ENCODE data around the gene HOXA6. TPM values are rescaled to one million over a fixed set of nuclear protein-coding genes. Genes with fewer than 3 reads are reported as not detected.

Gene HOXA6
- total RNA-seq, 1 experiment from 2014 or later = 0.65 TPM

- Histone ChIP-seq H3K27ac (no peak overlapping the region), H3F3A (ENCODE audit: insufficient read depth, low read depth) (peaks cover 40% of the 10 kb centered on the region), H3K27me3 (ENCODE audit: insufficient read depth, low read depth) (no peaks in the 10 kb centered on the region), H3K36me3 (ENCODE audit: low read depth) (peaks cover 25% of the 10 kb centered on the region), H3K9me2 (ENCODE audit: insufficient read depth) (no peaks in the 10 kb centered on the region), H4K20me1 (ENCODE audit: insufficient read depth) (no peaks in the 10 kb centered on the region), H3K4me1 (replicated peaks; ENCODE audit: insufficient read depth) (no peaks in the 10 kb centered on the region), H3K4me2 (no peak overlapping the region), H3K4me3 (no peak overlapping the region), H3K9me3 (ENCODE audit: insufficient read depth, low read depth) (no peaks in the 10 kb centered on the region), H2AFZ (no peak overlapping the region), H3K79me2 (ENCODE audit: low read depth) (peaks cover 25% of the 10 kb centered on the region)
- DNase-seq = no peak
- intact Hi-C loops (cut with micrococcal nuclease; ENCODE audit: unreplicated experiment) = no loop called here
- TF ChIP-seq CTCF (conservative IDR thresholded peaks at IDR 0.05) (no peak), EZH2 (IDR thresholded peaks at IDR 0.05; ENCODE audit: low read depth) (no peak)
- ChIA-PET POLR2A (ENCODE audit: unreplicated experiment) (no interaction called here), CTCF (no interaction called here)
- BruUV-seq (replicated peaks) = no TSS peak
These were observed 43.9 kb downstream of the HOXA6 start for GRCh38 chr7:27103489-27104226.

GRCh38 chr7:27102581-27103442 is 44.8 kb downstream of the HOXA6 start, which contains the start of gene HOXA2:
TSS of gene HOXA2 (minus strand) at chr7:27102683. CDS start at chr7:27102500, 183 bp downstream.
- H3K27ac ChIP-seq = no peak within 1 kb of the TSS
- POLR2A ChIA-PET (ENCODE audit: unreplicated experiment) = no interaction called here

More at GRCh38 chr7:27102581-27103442, 44.8 kb downstream of the HOXA6 start, which contains the start of gene HOXA2:
- Histone ChIP-seq H3K4me1 (replicated peaks; ENCODE audit: insufficient read depth) (peaks cover 8% of the 10 kb centered on the region), H2AFZ (no peak within 1 kb of the TSS), H3K4me2 (no peak within 1 kb of the TSS), H4K20me1 (ENCODE audit: insufficient read depth) (no peaks in the 10 kb centered on the region), H3K9me3 (ENCODE audit: insufficient read depth, low read depth) (no peaks in the 10 kb centered on the region), H3K9me2 (ENCODE audit: insufficient read depth) (no peaks in the 10 kb centered on the region), H3K4me3 (no peak within 1 kb of the TSS), H3K27me3 (ENCODE audit: insufficient read depth, low read depth) (no peaks in the 10 kb centered on the region), H3K36me3 (ENCODE audit: low read depth) (peaks cover 18% of the 10 kb centered on the region), H3K79me2 (ENCODE audit: low read depth) (peaks cover 16% of the 10 kb centered on the region), H3F3A (ENCODE audit: insufficient read depth, low read depth) (peaks cover 39% of the 10 kb centered on the region)
- BruUV-seq (replicated peaks) = no TSS peak
- TF ChIP-seq EZH2 (IDR thresholded peaks at IDR 0.05; ENCODE audit: low read depth) (no peak), CTCF (conservative IDR thresholded peaks at IDR 0.05) (no peak)
- intact Hi-C loops (cut with micrococcal nuclease; ENCODE audit: unreplicated experiment) = no loop called here
- DNase-seq = no peak
- CTCF ChIA-PET = no interaction called here
